ENCODE measurements around the gene CTNNA1.

- TF ChIP-seq, protein P1, sequence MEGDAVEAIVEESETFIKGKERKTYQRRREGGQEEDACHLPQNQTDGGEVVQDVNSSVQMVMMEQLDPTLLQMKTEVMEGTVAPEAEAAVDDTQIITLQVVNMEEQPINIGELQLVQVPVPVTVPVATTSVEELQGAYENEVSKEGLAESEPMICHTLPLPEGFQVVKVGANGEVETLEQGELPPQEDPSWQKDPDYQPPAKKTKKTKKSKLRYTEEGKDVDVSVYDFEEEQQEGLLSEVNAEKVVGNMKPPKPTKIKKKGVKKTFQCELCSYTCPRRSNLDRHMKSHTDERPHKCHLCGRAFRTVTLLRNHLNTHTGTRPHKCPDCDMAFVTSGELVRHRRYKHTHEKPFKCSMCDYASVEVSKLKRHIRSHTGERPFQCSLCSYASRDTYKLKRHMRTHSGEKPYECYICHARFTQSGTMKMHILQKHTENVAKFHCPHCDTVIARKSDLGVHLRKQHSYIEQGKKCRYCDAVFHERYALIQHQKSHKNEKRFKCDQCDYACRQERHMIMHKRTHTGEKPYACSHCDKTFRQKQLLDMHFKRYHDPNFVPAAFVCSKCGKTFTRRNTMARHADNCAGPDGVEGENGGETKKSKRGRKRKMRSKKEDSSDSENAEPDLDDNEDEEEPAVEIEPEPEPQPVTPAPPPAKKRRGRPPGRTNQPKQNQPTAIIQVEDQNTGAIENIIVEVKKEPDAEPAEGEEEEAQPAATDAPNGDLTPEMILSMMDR (conservative IDR thresholded peaks at IDR 0.05; ENCODE audit: low read length): no peak
- TF ChIP-seq EZH2phosphoT487 (IDR thresholded peaks at IDR 0.05; ENCODE audit: borderline replicate concordance): no peak
Observed at GRCh38 chr5:138909734-138910133, 156.5 kb downstream of the CTNNA1 start.
